Muscle layer of duodenum (tissue), 2 donors: ENCODE results near the gene FAM237A.

Experiments
- H3K27ac ChIP-seq: one replicate; pipeline ENCODE4 v1.7.0; 2013; ENCODE audit warnings: mild to moderate bottlenecking, low read length
- H3K27me3 ChIP-seq: one replicate; pipeline ENCODE4 v1.7.0; 2013; ENCODE audit warnings: low read depth, mild to moderate bottlenecking, control low read depth, low read length
- H3K36me3 ChIP-seq, 2 donors: one replicate each; pipeline ENCODE4 v1.7.0; 2013; ENCODE audit warnings: low read length in 2 of 2, control low read depth in 1 of 2, mild to moderate bottlenecking in 1 of 2; ENCODE audit not compliant: insufficient read depth in 2 of 2, control insufficient read depth in 1 of 2
- H3K4me1 ChIP-seq, 2 donors: one replicate each; pipeline ENCODE4 v1.7.0; 2013; ENCODE audit warnings: low read length in 2 of 2, mild to moderate bottlenecking in 2 of 2, control low read depth in 1 of 2, moderate library complexity in 1 of 2; ENCODE audit not compliant: insufficient read depth in 2 of 2, control insufficient read depth in 1 of 2
- H3K4me3 ChIP-seq, 2 donors: one replicate each; pipeline ENCODE4 v1.7.0; 2013; ENCODE audit warnings: low read length in 2 of 2, low read depth in 1 of 2, mild to moderate bottlenecking in 1 of 2
- H3K9me3 ChIP-seq, 2 donors: one replicate each; pipeline ENCODE4 v1.7.0; 2013; ENCODE audit warnings: low read length in 2 of 2, control low read depth in 1 of 2, mild to moderate bottlenecking in 1 of 2; ENCODE audit not compliant: control insufficient read depth in 1 of 2
- donor health status: healthy.

FAM237A gene

GRCh38 chr2:206642075-206643025 lies at the start of gene FAM237A:
TSS of gene FAM237A (plus strand) at chr2:206642487. CDS start at chr2:206644237, 1,750 bp downstream.
- Histone ChIP-seq H3K36me3 (no peaks in the 10 kb centered on the region), H3K9me3 (no peaks in the 10 kb centered on the region), H3K4me3 (peak within 1 kb of the TSS in 1 of 2 donors; percentile 13), H3K4me1 (no peaks in the 10 kb centered on the region), H3K27ac (no peak within 1 kb of the TSS), H3K27me3 (peaks cover 10% of the 10 kb centered on the region)

DNA sequence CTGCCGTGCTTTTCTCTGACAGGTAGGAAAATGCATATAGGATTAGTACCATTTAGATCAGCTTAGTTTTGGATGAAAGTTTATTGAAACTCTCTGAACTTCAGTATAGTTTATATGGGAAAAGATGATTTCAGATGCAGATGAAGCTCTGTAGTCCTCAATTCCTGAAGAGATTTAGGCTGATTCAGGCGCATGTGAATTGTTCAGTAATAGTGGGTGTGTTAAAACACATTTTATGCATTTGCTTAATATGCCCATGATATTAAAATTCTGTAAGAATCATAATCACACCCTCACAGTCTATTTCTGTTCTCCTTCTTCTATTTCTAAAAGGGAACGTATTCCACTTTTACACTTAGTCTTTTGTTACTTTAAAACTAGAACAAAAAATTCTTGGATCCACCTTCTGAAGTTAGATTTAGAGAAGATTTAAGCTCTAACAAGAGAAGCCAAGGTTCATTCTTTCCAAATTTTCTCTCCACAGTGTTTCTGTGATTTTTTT lies 44.5 kb upstream of the FAM237A start:
- Histone ChIP-seq H3K9me3 (no peaks in the 10 kb centered on the region), H3K4me3 (no peak overlapping the region), H3K4me1 (no peaks in the 10 kb centered on the region), H3K36me3 (no peaks in the 10 kb centered on the region), H3K27ac (no peak overlapping the region), H3K27me3 (no peaks in the 10 kb centered on the region)

DNA sequence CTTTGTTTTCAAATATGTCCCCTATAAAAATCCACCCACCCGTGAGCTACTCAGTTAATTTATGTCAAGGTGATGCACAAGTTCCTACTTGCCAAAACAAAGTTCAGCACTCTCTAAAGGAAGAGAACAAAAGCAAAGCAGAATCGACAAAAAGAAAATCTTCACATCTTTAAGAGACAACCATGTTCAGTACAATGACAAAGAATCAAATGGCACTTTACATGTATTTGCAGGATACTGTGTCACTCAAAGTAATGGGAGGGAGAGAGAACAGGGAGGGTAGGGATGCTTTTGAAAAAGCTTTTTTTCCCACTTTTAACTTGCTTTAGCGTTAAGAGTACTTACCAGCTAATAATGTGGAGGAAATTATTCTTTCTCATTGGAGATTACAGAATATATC lies 39.0 kb upstream of the FAM237A start:
- Histone ChIP-seq H3K27ac (no peak overlapping the region), H3K36me3 (no peaks in the 10 kb centered on the region), H3K4me3 (no peak overlapping the region), H3K27me3 (no peaks in the 10 kb centered on the region), H3K9me3 (no peaks in the 10 kb centered on the region), H3K4me1 (no peaks in the 10 kb centered on the region)

DNA sequence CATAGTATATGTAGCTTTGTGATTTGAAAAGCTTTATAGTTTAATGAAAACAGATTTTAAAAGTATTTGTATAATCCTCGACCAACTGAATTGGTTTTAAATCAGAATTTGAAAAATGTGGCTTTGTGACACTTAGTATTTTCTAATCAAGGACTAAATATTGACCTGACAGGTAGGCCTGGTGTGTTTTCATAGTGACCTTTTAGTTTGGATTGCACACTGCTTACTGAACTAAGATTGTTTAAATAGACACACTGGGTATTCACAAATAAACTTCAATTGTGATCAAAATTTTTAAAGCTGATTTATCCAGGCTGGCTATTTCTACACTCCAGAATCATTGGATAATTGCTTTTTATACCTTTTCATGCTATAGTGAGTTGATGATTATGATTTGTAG lies 31.8 kb upstream of the FAM237A start:
- H3K36me3 ChIP-seq, result no peaks in the 10 kb centered on the region
- no peak overlapping the region for H3K4me3 ChIP-seq
- no peak overlapping the region for H3K27ac ChIP-seq
- H3K27me3 ChIP-seq, result no peaks in the 10 kb centered on the region
- no peaks in the 10 kb centered on the region for H3K9me3 ChIP-seq
- H3K4me1 ChIP-seq, result no peaks in the 10 kb centered on the region

DNA sequence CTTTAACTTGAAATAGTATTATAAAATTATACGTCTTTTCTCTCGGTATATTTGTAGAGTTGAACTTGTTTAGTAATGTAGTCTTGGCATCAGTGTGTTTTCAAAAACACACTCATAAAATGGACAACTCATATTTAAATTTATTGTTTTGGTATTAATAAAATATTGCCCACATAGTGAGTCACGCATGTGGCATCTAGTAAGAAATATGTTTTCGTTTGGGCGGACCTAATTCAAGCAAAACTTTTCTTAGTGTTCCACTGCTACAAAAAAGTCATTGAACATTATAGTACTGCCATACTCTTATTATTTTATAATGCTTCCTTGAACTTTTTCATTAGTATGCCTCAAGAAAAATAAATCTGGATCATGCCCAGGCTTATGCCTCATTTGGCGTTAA lies 31.1 kb upstream of the FAM237A start:
- no peaks in the 10 kb centered on the region for H3K9me3 ChIP-seq
- H3K27ac ChIP-seq, result no peak overlapping the region
- H3K27me3 ChIP-seq, result no peaks in the 10 kb centered on the region
- H3K4me3 ChIP-seq, result no peak overlapping the region
- H3K36me3 ChIP-seq, result no peaks in the 10 kb centered on the region
- H3K4me1 ChIP-seq, result no peaks in the 10 kb centered on the region

- no peak overlapping the region for H3K4me3 ChIP-seq
- H3K27ac ChIP-seq, result no peak overlapping the region
- no peaks in the 10 kb centered on the region for H3K4me1 ChIP-seq
- no peaks in the 10 kb centered on the region for H3K9me3 ChIP-seq
- H3K36me3 ChIP-seq, result no peaks in the 10 kb centered on the region
- no peaks in the 10 kb centered on the region for H3K27me3 ChIP-seq
Measured at GRCh38 chr2:206611736-206612135, 30.6 kb upstream of the FAM237A start.

- H3K36me3 ChIP-seq, result no peaks in the 10 kb centered on the region
- H3K4me1 ChIP-seq, result no peaks in the 10 kb centered on the region
- no peaks in the 10 kb centered on the region for H3K27me3 ChIP-seq
- no peak overlapping the region for H3K4me3 ChIP-seq
- H3K27ac ChIP-seq, result no peak overlapping the region
- no peaks in the 10 kb centered on the region for H3K9me3 ChIP-seq
Measured at GRCh38 chr2:206614811-206615210, 27.5 kb upstream of the FAM237A start.

- no peak overlapping the region for H3K4me3 ChIP-seq
- no peaks in the 10 kb centered on the region for H3K4me1 ChIP-seq
- no peaks in the 10 kb centered on the region for H3K36me3 ChIP-seq
- no peak overlapping the region for H3K27ac ChIP-seq
- no peaks in the 10 kb centered on the region for H3K9me3 ChIP-seq
- H3K27me3 ChIP-seq, result no peaks in the 10 kb centered on the region
Measured at GRCh38 chr2:206615417-206616089, 26.7 kb upstream of the FAM237A start.

DNA sequence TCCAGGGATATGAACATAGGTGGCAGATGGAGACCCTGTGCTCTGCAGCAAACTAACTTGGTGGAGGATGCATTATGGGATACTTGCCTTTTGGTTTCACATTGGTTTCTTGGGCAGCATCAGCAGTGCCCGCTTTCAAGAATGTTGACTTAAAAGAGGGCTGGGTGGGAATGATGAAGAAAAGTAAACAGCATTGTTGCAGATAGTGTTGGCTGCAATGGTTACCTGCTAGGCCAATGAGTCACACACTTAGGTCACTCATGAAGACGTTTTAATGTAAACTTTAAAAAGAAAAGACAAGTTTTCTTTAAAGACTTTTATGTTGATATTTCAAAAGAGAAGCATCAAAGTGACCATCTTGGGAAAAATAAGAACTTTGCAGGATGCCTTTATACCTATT lies 26.1 kb upstream of the FAM237A start:
- no peaks in the 10 kb centered on the region for H3K9me3 ChIP-seq
- H3K4me1 ChIP-seq, result no peaks in the 10 kb centered on the region
- no peaks in the 10 kb centered on the region for H3K27me3 ChIP-seq
- H3K36me3 ChIP-seq, result no peaks in the 10 kb centered on the region
- no peak overlapping the region for H3K4me3 ChIP-seq
- H3K27ac ChIP-seq, result no peak overlapping the region

- no peak overlapping the region for H3K4me3 ChIP-seq
- no peaks in the 10 kb centered on the region for H3K9me3 ChIP-seq
- no peaks in the 10 kb centered on the region for H3K27me3 ChIP-seq
- H3K36me3 ChIP-seq, result no peaks in the 10 kb centered on the region
- no peaks in the 10 kb centered on the region for H3K4me1 ChIP-seq
- H3K27ac ChIP-seq, result no peak overlapping the region
Measured at GRCh38 chr2:206619011-206619410, 23.3 kb upstream of the FAM237A start.

DNA sequence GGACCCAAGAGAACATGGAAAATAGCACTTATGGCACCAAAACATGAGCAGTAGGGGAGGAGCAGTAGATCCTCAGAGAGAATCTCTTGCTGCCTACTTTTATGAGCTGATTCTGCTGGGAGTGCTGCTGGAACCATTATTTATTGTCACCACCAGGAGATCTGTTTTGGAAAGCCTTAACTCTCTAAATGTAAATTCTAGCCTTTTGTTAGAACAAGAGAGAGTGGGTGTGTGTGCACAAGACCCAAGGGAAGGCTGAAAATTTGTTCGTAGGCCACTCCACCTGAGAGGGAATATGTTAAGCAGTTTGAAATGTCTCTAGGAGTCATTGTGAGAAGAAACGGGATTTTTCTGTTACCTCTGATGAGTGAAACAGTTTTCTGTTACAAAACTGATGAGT lies 16.2 kb upstream of the FAM237A start:
- Histone ChIP-seq H3K36me3 (no peaks in the 10 kb centered on the region), H3K27me3 (no peaks in the 10 kb centered on the region), H3K9me3 (no peaks in the 10 kb centered on the region), H3K4me1 (no peaks in the 10 kb centered on the region), H3K4me3 (no peak overlapping the region), H3K27ac (no peak overlapping the region)
